ENCODE results near the gene CELF3.

CELF3 gene

DNA sequence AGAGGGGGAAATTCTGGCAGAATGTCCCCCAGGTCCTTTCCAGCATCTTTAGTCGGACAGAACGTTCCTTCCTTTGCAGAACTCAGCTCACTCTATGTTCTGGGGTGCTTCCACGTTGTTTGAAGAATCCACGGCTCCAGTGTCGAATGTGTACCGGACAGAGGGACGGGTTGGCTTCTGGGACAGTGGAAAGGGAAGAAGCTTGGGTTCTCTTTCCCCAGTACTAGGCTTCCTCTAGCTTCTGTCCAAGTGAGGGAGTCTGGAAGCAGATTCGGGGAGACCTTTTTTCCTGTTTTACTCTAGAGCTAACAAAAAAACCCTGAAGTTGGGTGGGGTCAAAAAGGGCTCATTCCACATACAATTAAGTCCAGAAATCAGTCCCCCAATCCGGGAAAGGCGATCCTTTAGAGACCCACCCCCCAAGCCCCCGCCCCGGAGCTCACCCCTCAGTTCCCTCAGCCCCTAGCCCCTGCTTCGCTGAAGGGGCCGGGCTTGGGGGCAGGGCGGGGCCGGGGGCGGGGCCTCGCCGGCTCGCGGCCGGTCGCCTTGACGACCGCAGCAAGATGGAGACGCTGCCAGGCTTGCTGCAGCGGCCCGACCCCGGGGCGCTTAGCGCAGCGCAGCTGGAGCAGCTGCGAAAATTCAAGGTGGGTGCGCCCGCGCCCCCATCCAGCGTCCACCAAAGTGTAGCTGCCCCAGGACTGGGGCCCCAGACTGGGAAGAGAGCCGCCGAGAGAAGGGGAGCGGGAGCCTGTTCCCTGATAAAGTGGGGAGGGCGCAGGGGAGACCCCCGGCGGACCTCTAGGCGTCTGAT is 4.6 kb upstream of the CELF3 start, which contains the start of gene RIIAD1:
Gene RIIAD1, plus strand, starts transcription at position 549 of the 814 bp plus-strand sequence. Its CDS starts 15 bp downstream, at position 564.
- no peak for DNase-seq (ENCODE audit: low read depth, low spot score)

DNA sequence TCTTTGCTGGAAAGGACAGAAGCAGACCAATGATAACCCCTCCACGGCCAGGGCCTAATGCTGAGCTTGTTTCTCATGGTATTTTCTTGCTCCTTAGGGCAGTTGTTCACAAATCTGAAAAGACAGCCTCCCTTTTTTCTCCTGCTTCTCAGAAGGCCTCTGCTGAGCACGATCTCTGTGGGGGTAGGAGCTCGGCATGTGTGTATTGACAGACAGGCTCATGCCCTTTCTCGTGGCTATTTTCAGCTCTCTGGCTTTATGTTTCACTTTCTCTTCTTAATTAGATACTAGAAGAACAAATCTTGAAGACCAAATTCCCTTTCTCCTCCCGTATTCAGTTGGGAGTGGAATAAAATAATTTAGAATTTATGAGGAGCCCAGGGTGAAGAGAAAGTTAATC is 4.0 kb upstream of the CELF3 start:
- DNase-seq (ENCODE audit: low read depth, low spot score) = no peak

DNA sequence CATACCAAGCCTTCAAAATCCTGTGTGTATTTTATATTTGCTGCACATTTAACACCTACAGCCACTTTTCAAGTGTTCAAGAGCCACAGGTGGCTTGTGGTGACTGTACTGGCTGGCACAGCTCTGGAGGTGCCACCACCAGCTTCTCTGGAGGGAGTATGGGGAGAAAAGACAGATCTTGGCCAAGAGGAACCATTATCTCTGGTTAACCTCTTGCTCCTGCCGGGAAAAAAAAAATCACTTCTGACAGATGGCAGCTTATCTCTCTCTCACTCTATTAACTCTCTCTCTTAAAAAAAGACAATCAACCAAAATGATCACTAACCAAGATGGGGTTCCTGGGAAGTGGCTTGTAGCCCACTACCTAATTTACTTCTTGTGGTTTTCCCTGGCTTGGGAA is 3.5 kb upstream of the CELF3 start:
- DNase-seq (ENCODE audit: low read depth, low spot score) = no peak

DNA sequence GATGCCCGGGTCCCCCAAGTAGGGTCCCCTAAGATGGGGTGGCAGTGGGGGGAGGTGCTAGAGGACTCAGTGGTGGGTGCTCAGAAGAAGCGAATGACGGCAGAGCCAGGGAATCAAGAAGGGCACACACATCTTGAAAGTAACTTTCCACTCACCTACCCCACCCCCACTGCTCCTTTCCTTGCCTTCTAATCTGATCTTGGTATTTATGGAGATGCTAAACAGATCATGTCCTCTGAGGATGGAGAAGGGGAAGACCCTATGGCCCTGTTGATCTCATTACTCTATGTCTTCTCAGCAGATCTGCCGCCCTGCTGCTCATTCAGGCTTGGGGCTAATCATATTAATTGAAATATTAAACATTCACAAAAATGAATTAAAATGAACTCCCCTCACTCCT is 2.1 kb upstream of the CELF3 start:
- DNase-seq (ENCODE audit: low read depth, low spot score) = no peak

DNA sequence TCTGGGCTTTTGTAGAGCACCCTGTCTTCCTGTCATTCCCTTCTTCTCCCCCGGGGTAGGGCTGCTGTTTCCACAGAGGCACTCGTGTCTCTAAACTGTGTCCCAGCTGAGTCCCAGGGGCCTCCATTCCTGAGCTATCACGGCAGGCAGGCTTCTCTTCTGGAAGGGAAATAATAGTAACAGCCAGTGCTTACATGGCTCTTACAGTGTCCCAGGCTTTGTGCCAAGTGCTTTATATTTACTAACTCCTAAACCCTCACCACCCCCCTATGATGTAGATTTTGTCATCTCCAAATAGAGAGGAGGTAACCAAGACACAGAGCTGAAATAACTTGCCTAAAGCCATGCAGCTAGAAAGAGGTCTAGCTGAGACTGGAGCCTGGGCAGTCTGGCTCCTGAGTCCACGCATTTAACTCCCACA is 1.4 kb upstream of the CELF3 start:
- DNase-seq (ENCODE audit: low read depth, low spot score) = no peak

DNA sequence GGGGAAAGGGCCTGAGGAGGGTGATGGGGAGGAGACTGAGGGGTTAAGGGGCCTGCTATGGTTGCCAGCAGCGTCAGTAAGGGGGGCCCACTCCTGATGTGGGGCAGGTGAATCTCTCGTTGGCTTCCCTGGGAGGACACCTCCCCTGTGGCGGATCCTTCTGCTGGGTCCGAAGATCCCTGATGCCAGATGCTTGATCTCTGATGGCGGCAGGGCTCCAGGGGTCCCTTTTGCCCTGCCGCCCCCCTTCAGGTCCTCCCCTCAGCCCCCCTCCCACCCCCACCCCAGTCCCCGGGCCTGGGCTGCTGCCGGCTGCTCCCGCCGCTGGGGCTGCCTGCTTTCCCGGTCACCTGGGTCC is 219 bp downstream of the CELF3 start:
- DNase-seq (ENCODE audit: low read depth, low spot score) = no peak

DNA sequence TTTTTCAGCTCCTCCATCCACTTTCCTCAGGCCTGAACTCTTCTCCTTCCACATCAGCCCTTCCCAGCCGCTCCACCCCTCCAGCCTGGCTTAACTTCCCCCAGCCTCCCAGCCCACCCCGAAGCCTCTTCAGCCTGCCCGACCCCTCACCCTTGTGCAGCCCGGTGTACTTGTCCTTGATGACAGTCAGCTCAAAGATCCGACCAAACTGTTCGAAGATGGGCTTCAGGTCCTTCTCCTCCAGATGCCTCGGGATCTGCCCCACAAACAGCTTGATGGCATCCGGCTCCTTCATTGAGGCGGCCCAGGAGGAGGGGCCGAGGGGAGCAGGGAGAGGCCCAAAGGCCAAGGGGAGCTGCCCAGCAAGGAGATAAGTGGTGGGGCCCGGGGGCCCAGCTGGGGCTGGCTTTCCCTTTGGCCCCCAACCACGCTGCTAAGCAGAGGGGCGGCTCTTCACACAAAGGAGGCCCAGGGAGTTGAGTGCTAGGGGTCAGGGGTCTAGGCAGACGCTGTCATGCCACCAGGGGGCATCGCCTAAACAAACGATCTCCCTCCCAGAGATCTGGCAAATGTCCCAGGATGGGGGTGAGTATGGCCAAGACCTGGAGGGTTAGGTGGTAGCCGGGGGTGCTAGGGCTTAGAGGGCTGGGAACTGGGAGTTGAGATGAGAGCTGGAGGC is 738 bp downstream of the CELF3 start:
- DNase-seq (ENCODE audit: low read depth, low spot score) = no peak

DNA sequence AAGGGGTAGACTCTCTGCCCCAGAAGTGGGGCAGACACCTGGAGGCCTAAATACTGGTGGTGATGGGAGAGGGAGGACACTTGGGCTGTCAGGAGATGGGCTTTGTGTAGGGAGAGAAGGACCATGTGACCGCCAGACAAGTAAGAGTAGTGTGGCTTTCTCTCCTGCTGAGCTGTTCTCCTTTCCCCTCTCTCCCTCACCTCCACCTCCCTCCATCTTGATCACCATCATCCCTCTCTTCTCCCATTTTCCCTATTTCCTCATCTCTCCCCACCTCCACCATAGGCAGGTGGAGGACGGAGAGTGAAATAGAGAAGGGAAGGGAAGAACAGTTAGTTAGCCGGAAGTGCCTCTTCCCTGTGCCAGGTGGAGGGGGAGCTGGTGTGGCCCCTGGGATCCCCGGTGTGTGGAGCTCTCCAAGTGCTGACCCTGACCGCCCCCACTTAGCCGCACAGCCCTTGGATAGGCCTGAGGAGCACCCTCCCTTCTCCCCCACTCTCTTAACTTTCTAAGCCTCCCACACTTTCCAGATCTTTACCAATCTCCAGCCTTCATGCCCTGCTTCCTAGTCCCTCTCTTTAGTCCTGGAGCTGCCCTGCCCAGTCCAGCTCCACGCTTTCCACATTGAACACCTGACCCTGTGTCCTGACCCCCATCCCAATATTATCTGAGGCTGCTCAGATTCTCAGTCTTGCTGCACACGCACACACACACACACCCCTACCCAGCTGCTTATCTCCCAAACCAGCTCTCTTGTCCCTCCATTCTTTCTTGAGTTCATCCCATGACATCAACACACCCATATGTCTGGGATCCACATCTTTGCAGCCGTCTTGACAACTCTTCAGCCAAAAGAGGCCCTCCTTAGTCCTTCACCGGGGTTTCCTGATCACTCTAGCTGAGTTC is 1.5 kb downstream of the CELF3 start:
- DNase-seq (ENCODE audit: low read depth, low spot score) = no peak

DNA sequence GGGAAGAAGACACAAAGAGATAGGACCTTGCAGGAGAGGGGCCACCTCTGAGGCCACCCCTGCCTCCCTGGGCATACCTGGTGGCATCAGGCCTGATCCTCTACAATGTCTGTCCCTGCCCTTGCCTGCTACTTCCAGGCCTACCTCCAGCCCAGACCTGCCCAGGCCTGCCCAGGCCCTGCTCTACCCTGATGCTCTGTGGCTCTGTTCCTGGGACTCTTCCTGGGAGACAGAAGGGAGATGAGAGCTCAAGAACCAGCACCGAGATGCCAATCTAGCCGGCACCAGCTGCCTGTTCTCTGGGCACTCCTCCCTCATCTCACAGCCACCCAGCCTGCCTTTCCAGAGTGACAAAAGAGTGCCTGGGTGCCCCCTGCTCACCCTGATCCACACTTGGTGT is 2.7 kb downstream of the CELF3 start:
- DNase-seq (ENCODE audit: low read depth, low spot score) = no peak

DNA sequence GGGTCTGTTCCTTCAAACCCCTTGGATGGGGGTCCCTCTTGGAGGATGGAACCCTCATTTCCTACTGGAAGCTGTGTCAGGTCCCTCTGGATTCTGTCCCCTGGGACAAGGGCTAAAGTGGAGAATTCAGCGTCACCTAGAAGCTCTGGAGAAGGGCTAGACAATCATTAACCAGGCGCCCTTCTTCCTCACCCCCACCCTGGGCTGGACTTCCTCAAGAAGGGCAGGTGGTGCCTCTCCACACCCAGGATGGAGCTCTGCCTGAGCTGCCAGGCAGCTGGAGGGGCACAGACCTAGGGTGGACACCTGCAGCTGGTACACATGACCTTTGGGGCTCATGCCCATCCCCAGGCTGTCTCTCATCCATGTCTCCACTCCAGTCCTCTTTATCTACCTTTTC is 3.6 kb downstream of the CELF3 start:
- DNase-seq (ENCODE audit: low read depth, low spot score) = no peak

DNA sequence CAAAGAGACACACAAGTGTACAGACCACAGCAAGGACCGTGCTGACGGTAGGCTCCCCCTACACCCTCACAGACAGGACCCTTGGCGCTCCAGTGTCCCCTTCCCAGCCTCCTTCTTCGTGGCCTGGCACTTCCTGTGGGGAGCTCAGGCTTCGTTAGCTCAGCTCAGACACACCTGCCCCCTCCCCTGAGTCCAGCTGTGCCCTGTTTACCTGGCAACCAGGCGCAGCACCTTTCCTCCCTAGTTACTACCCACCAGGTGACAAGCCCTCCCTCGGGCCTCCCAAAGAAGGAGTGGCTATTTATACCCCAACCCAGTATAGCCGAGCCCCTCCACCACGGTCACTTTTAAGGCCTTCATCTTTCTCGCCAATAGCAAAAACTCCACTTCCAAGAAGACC is 4.7 kb downstream of the CELF3 start:
- DNase-seq (ENCODE audit: low read depth, low spot score) = no peak

DNA sequence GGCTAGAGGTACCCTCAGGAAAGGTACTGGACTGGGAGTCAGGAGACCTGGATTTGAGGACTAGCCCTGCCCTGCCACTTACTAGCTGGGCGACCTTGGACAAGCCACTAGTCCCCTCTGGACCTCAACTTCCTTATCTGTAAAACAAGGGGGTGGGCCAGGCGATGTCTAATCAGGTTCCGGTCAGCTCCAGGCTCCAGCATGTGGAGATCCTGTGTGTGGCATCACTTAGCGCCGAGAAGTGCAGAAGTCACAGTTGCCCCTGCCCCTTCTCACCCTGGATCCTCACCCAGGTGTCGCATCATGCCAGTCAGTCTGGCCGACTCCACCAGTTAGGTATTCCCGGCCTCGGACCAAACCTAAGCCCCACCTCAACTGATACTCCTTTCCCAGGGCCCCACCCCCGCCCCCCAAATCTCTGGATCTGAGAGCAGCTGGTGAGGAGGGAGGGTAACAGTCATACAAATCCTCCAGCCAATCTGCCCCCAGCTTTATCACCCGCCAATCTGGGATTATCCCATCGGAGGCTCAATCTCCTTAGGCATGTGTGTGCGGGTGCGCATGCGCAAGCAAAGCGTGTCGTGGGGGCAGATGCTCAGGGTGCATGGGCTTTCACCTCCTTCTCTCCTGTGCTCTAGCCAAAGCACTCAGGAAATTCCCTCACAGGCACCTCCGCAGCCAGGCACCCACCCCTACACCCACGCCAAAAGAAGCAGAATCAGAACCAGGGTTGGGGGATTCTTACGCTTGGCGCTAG is 5.4 kb downstream of the CELF3 start:
- no peak for DNase-seq (ENCODE audit: low read depth, low spot score)

DNA sequence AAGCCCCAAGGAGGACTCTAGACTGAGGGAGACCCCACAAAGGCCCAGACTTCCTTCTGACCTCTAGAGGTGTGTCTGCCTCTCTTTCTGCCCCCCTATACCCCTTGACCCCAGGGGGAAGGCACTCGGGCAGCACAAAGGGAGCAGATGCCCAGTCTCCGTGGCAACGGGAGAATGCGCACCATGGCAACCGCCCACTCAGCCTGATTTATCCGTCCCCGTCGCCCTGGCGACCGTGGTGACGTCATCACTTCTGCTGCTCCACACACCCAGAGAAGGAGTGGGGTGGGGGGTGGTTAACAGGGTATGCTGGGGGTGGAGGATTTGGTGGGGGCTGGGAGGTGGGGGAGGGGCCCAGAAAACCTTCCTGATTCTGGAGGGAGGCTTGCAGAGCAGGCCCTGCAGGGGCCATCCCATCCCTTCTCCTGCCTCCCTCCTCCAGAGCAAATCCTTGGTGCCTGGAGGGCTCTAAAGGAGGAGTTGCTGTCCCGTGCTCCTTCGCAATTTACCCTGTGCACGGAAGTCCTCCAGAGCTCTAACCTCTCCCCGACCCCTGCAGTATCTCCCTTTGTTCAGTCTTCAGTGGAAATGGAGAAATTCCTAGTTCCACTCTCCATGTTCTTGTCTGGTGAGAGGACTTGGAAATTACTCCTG is 6.3 kb downstream of the CELF3 start:
- DNase-seq (ENCODE audit: low read depth, low spot score) = no peak

DNA sequence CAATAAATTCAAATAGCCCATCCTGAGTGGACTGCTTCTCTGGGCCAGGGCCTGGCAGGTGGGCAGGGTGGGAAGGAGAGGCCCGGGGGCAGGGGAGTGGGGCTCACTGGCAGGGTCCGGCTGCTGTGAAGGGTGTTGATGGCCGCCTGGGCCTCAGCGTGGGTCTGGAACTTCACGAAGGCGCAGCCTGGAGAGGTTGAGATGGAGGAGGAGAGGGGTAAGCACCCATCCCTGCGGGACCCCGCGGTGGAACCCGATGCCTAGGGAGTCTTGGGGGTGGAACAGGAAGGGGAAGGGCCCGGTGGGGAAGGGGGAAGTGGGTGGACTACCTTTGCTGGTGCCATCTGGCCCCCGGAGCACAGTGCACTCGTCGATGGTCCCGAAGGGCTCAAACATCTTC is 7.7 kb downstream of the CELF3 start:
- no peak for DNase-seq (ENCODE audit: low read depth, low spot score)

DNA sequence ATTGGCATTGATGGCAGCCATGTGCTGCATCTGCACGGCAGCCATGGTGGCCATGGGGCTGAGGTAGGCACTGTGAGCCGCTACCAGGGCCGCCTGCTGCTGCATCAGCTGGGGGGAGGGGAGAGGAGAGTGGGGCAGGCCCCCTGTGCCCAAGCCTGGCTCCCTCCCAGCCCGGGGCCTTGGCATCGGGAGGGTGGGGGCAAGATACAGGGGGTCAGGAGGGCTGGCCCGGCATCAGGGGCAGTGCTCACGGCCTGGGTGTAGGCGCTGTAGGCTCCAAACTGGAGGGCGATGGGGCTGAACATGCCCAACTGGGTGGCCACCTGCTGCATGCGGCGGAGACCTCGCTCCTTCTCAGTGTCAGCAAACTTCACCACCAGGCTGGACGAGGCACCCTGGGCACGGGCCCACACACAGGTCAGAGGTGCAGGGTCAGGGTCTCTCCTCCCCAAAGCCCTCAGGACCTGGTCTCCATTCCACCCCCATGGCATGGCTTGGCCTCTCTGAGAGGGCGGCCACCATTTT is 9.0 kb downstream of the CELF3 start:
- DNase-seq (ENCODE audit: low read depth, low spot score) = no peak

DNA sequence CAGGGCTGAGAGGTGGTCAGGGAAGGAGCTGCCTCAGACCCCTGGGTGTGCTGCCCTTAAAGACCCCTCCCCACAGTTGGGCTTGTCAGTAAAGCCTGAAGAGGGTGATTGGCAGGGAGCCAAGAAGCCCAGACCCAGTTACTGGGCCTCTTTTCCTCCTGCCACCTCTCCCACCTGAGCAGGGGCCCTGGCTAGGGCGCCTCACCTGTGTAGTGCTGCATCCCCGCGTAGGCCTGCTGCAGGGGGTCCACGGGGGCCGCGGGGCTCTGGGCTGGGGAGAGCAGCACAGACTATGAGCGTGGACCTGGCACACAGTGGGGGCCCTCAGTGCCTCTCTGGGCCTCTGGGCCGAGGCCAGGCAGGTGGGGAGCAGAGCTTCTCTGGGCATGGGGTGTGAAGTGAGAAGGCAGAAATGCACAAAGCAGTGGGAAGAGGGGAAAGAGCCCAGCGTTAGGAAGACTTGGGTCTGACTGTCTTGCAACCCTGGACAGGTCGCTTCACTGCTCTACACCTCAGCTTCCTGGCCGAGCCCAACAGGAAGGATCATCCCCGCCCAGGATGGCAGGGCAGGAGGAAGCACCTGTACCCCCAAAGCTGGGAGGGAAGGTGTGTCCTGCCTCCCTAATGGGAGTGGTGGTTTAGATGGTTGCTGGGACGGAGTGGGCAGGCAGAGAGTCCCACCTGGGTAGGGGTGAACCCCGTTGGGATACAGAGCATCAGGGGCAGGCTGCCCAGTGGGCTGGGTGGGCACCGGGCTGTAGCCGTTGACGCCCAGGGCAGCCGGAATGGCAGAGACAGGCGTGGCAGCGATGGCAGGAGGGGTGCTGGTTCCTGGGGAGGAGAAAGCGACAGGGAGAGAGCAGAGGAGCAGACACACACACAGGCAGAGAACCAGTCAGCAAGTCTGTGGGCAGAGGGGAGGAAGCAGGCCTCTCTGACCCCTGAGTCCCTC is 9.9 kb downstream of the CELF3 start:
- DNase-seq (ENCODE audit: low read depth, low spot score) = no peak

DNA sequence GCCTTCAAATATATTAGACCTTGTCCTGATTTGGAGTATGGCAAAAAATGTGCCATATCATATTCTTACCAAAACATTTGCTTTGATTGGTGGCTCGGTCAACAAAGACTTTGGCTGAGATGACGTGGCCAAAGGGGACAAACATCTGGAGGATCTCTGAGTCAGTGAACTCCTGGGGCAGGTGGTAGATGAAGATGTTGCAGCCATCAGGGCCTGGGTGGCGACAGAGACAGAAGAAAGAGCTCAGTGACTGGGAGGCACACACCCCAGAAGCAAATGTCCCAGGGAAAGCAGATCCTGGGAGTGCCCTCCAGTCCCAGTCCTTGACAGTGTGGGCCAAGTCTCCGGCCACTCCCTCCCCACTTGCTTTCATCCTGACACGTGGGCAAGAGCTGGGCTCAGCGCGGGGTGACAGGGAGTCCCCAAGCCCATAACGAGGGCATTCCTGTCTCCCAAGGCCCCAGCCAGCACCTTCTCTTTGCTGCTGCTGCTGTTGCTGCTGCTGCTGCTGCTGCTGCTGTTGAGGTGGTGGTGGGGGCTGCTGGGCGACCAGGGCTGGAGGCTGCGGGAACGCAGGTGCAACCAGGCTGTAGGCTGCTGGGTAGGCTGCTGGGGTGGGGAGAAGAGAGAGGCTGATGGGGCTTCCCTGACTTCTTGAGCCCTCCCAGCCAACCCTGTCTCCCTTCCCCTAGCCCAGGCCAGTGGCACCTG is 10.7 kb downstream of the CELF3 start:
- DNase-seq (ENCODE audit: low read depth, low spot score) = no peak

DNA sequence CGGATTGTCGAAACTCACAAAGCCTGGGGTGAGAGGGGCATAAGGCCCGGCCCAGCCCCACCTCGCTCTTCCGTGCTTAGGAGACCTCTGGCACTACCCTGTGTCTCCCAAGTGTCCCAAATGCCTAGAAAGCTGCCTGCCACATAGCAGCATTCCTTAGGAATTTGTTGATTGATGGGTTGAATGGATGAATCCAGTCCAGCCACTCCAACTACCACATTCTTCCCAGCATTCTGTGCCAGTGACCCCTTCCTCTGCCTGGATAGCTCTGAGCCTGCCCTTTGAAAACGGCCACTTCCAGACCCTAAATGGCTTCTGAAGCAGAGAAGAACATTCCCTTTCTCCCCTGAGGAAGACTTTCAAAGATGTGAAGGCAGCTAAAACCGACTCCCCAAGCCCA is 11.5 kb downstream of the CELF3 start:
- DNase-seq (ENCODE audit: low read depth, low spot score) = no peak

DNA sequence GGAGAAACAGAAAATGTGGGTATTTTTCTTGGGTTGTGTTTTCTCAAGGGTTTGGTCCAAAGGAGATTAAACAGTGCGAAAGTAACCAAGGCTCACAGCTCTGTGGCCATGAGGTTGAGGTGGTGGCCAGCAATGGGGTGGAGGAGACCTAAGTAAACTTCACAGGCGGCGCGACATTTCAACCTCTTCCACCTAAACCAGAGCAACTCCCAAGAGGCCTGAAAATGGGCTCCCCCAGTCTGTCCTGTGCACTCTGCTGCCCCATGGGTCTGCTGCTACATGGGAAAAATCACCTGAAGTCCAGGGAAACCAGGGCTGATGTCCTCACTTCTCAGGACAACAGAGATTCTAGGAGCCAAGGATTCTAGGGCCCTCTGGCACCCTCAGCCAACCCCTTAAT is 12.4 kb downstream of the CELF3 start:
- DNase-seq (ENCODE audit: low read depth, low spot score) = no peak
